SIG-M5 (cell line): ENCODE results near the gene SLC52A3.
"Not testable (repeated sequence)": the region's sequence is repeated elsewhere in the genome, so short reads cannot be mapped to it uniquely, and the experiment has no call there.

Experiments used
- DNase-seq: peaks from one replicate; lab custom pipeline; 2025; lab: John Stamatoyannopoulos, UW

SLC52A3 gene

DNA sequence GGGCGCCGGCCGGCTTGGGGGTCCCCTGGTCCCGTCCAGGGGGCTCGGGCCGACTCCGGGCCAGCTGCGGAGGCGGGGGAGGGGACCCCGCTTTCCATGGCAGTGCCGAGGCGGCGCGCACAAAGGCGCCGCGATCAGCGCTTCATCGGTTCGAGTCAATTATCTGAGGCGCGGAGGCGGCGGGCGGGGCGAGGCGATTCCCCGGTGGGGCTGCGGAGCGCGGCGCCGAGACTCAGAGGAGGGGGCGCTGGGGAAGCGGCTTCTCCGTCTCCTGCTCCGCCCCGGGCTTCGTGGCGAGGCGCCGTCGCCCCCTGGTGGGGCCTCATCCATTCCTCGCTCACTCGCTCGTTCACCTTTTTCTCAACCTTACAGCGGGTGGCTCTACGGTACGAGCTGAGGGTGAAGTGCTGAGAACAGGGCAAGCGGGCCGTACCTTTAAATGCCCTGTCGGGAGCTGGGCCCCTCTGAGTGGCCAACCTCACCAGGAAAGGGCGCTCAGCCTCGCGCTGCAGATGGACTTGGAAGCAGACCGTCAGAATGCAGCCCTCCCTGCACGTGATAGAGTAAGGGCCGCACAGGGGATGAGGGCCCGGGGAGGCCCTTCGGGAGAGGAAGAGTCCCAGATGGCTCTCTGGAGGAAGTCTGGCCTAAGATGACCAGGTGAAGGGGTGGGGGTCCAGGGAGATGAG, 39.9 kb downstream of the SLC52A3 start:
- no peak for DNase-seq

DNA sequence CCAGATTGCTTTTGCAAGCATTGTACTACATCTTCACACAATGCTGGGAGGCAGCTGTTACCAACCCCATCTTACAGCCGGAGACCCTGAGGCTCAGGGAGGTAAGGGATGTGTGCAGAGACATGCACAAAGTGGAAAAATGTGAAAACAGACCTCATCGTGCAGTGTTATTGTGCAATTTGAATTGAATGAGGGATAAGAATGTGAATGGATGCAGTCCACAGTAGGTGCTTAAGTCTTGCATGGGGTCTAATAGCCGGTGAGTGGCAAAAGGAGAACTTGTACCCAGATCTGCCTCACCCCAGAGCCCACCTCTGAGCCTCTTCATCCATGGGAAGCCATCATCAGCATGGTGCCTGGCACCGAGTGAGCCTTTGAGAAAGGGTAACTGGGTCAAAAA, 42.1 kb downstream of the SLC52A3 start:
- no peak for DNase-seq

DNA sequence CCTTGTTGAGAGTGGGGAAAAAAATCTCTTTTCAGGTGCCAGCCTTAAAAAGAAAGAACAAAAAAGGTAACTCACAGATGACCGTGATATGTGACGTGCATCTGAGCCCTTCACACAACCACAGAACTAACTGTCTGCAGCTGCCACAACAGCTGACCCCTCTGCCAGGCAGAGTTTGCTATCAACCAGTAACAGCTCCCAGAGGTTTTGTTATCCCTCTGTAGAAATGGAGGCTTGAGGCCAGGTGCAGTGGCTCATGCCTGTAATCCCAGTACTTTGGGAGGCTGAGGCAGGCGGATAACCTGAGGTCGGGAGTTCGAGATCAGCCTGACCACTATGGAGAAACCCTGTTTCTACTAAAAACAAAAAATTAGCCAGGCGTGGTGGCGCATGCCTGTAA, 42.8 kb downstream of the SLC52A3 start:
- DNase-seq, result no peak

DNA sequence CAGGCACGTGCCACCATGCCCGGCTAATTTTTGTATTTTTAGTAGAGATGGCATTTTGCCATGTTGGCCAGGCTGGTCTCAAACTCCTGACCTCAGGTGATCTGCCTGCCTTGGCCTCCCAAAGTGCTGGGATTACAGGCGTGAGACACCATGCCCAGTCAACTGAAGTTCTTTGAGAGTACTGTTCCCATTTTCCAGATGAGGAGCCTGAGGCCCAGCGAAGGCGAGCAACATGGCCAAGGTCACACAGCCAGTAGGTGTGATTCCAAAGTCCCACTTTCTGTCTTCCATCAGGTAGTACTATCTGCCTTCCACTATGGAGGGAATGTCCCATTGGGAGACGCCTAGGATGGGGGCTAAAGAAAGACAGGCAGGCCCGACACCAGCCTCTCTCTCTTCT, 43.5 kb downstream of the SLC52A3 start:
- not testable (repeated sequence) for DNase-seq

DNA sequence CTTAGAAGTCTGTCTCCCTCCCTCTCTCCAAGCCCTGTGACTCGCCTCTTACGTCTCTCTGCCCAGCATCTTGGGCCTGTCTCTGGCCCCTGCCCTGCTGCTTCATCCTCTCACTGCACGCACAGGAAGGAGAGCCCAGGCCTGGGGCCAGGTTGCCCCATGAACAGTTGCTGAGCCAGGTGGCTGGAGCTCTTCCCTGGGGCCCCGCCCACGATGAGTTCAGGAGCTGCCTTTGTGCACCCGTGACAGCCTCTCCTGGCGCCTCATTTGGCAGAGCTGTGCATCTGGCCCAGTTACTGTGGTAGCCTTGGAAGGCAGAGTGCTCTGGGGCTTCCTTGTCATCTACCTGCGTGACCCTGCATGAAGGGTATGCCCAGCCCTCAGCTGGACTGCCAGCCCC, 44.5 kb downstream of the SLC52A3 start:
- no peak for DNase-seq

DNA sequence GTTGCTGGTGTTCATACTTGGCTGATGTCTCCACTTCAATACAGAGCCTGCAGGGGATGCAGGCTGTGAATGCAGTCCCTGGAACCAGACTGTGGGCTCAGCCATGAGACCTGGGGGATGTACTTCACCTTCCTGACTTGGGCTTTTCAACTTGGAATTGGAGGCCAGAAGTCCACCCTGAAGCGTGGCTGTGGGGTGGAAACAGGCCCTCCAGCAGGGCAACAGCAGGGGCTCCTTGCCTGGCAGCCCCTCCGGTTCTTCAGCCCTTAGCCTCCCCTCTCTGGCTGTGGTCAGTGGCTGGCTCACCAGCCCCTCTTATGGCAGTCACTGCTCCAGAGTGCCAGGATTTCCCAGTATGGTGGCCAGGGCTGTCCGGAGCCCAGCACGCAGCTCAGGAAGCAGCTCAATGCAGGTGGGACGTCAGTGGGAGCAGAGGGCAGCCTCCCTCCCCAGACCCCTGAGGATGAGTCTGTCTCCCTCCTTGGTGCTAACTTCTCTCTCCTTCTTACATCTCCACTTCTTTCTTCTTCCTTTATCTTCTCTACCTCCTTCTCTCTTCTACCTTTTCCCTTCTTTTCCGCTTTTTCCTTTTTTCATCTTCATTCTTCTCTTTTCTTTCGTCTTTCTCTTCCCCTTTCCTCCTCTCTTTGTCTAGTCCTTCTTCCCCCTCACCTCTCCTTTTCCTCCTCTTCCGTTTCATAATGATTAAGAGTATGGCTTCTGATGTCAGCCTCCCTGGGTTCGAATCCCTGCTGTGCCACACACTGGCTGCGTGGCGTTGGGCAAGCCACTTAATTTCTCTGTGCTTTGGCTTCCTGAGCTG, 45.3 kb downstream of the SLC52A3 start:
- no peak for DNase-seq

DNA sequence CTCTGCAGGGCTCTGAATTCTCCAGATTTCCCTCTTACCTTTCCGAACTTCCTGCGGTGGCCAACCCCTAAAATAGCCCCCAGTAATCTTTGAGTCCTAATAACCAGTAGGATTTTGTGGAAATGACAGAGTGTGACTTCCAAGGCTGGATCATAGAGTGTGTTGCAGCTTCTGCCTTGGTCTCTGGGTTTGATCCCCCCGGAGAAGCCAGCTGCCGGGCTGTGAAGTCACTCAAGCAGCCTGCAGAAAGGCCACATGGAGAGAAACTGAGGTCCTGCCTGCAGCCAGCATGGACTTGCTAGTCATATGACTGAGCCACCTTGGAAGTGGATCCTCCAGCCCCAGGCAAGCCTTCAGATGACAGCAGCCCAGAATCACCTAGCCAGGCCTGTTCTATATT, 46.4 kb downstream of the SLC52A3 start:
- DNase-seq, result no peak

DNA sequence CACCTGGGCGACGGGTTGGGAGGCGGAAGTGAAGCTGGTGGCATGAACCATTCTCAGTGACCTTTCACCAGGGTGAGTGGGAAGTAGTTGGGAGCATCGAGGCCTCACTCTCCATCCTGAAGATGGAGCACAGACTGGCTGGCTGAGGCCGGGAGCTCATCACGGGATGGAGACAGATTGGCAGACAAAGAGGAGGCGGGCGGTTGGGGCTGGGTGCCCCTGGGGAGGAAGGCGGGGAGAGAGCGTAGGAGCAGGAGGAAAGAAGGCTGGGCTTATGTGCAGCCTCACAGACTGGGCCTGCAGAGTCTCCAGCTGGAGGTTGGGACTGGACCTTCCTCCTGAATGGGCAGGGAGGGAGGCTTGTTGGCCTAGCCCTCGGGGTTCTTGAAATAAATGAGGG, 48.5 kb downstream of the SLC52A3 start:
- DNase-seq, result no peak

DNA sequence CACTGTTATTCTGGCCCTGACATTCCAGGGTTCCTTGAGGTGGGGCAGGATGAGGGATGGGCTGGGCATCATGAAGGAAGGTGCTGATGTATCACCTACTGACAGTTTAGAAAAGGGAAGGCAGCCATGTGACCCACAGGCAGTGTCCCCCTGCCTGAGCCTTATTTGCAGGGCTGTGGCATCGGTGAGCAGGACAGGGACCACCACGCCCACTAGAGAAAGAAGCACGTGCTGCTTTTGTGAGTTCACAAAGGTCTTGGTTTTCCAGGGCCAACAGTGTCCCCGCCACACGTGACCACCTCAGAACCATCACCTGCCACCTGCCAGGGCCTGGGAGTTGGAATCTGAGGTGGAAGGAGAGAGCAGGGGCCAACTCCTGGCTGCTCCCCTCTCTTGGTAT, 49.2 kb downstream of the SLC52A3 start:
- DNase-seq, result no peak

DNA sequence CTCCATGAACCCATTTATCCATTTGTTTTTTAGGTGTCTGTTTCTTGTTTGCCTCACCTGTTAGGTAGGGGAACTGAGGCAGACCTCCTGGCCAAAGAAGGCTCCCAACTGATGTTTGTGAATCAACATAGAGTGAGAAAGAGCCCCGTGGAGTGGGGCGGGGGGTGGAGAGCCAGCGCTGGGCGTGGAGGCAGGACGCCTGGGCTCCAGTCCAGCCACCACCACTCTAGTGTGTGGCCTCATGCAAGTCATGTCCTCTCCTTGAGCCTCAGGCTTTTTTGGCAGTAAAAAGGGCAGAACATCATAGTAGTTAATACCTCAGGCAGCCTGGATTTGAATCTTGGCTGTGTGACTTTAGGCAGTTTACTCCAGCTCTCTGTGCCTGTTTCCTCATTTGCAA, 50.5 kb downstream of the SLC52A3 start:
- no peak for DNase-seq

DNA sequence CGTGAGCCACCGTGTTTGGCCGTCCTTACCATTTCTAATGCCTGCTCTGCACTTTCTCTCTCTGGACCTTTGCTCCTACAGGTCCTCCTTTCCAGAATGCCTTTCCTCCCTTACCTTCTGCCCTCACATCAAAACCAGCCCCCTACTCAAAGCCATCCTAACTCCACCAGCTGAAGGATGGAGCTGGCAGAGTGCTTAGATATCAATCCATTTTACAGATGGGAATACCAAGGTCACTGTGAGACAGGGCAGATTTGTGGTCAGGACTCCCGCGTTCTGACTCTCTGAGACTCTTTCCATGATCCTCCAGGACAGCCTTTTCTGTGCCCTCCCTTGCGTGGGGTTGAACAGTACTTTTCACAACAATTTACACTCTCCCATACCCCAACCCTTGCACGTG, 51.0 kb downstream of the SLC52A3 start:
- no peak for DNase-seq

DNA sequence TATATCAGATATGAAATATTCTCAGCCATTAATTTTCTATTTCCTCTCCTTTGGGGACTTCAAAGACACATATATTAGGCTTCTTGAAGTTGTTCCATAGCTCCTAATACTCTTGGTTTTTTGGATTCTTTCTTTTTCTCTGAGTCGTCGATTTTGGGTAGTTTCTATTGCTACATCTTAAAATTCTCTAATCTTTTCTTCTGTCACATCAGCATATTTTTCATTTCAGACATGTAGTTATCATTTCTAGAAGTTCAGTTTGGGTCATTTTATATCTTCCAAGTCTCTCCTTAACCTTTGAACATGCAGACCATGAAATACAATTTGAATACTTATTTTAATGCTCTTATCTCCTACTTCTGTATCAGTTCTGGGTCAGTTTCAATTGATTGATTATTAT, 53.8 kb downstream of the SLC52A3 start:
- no peak for DNase-seq

DNA sequence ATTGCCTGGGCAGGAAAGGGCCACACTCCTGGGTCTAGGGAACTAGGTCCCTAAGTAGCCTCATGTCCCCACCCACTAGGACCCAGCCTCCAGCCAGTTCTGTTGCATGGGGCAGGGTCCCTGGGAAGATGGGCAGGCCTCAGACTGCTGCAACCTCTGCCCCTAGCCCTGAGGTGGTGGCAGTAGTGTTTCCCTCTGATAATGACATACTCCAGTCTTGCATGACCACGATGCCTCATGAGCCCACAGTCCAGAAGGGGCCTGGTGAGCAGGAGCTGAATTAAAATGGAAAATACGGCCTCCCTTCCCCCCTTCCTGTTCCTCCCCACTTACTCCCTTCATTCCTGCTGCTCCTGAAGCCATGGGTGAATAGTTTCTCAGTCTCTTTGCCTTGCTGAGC, 56.7 kb downstream of the SLC52A3 start:
- DNase-seq, result no peak

DNA sequence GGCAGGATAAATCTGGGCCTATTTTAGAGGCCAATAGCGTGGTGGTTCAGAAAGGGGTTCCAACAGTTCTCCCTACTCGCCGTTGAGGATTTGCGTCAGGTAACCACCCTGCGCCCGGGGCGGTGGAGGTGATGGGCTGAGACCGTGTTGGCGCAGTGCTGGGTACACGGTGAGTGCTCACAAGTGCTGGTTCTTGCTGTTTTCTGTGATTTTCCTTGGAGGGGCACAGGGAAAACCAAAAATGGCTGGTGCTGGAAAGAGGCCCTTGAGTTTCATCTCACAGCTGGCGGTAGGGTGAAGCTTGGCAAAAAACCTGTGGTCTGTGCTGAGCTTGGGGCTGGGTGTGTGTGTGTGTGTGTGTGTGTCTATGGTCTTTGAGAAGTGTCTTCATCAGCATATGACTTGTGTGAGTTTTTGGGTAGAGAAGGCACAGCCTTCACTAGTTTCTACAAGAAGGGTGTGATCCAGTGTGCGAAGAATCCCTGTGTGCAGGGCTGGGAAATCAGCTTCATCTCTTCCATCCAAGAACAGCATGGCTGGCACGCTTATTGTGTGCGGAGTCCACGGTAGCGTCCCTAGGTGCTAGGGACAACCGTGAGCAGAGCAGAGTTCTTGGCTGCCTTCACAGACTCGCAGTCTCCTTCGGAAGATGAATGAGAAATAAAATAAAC, 57.4 kb downstream of the SLC52A3 start:
- DNase-seq, result no peak
